ENCODE data around the gene SLC38A2.
A peak's percentile ranks its signal among the peaks of the same experiment; 100 is the strongest.

The SLC38A2 gene

GRCh38 chr12:46391630-46392029, 19.1 kb upstream of the SLC38A2 start:
- no peak for DNase-seq (ENCODE audit: low spot score)

GRCh38 chr12:46390881-46391280, 18.3 kb upstream of the SLC38A2 start:
- DNase-seq (ENCODE audit: low spot score): no peak

- no peak for DNase-seq (ENCODE audit: low spot score)
Observed at GRCh38 chr12:46390304-46390703, 17.7 kb upstream of the SLC38A2 start.

GRCh38 chr12:46389031-46389616, 16.6 kb upstream of the SLC38A2 start:
- no peak for DNase-seq (ENCODE audit: low spot score)

- no peak for DNase-seq (ENCODE audit: low spot score)
Observed at GRCh38 chr12:46388427-46389021, 16.0 kb upstream of the SLC38A2 start.

- DNase-seq (ENCODE audit: low spot score): no peak
Observed at GRCh38 chr12:46387670-46388069, 15.1 kb upstream of the SLC38A2 start.

- DNase-seq (ENCODE audit: low spot score): no peak
Observed at GRCh38 chr12:46386877-46387629, 14.5 kb upstream of the SLC38A2 start.

- DNase-seq (ENCODE audit: low spot score): no peak
Observed at GRCh38 chr12:46386360-46386867, 13.8 kb upstream of the SLC38A2 start.

GRCh38 chr12:46385438-46385837, 12.9 kb upstream of the SLC38A2 start:
- no peak for DNase-seq (ENCODE audit: low spot score)

GRCh38 chr12:46384451-46385309, 12.1 kb upstream of the SLC38A2 start:
- no peak for DNase-seq (ENCODE audit: low spot score)

- peak; percentile 69 for DNase-seq (ENCODE audit: low spot score)
Observed at GRCh38 chr12:46383654-46384450, 11.3 kb upstream of the SLC38A2 start.

- peak; percentile 95 for DNase-seq (ENCODE audit: low spot score)
Observed at GRCh38 chr12:46382964-46383653, 10.5 kb upstream of the SLC38A2 start.

- DNase-seq (ENCODE audit: low spot score): no peak
Observed at GRCh38 chr12:46382408-46382963, 9.9 kb upstream of the SLC38A2 start.

- DNase-seq (ENCODE audit: low spot score): no peak
Observed at GRCh38 chr12:46380881-46381280, 8.3 kb upstream of the SLC38A2 start.

- no peak for DNase-seq (ENCODE audit: low spot score)
Observed at GRCh38 chr12:46380022-46380796, 7.6 kb upstream of the SLC38A2 start.

GRCh38 chr12:46379352-46379751, 6.8 kb upstream of the SLC38A2 start:
- no peak for DNase-seq (ENCODE audit: low spot score)

- no peak for DNase-seq (ENCODE audit: low spot score)
Observed at GRCh38 chr12:46378530-46378929, 6.0 kb upstream of the SLC38A2 start.

- DNase-seq (ENCODE audit: low spot score): no peak
Observed at GRCh38 chr12:46377678-46378077, 5.1 kb upstream of the SLC38A2 start.

GRCh38 chr12:46376579-46376978, 4.0 kb upstream of the SLC38A2 start:
- no peak for DNase-seq (ENCODE audit: low spot score)

- DNase-seq (ENCODE audit: low spot score): no peak
Observed at GRCh38 chr12:46374711-46375110, 2.1 kb upstream of the SLC38A2 start.

All from CD4-positive, alpha-beta T cell treated with Interleukin-2 at 100 ng/mL for 4 hours (primary cell).